Adrenal gland (tissue), 5 donors: ENCODE results near the gene OTUD3.

Experiments
- CTCF ChIP-seq, 6 experiments: fragments of 450-650 bp in 4 of 6; fragments of 200-600 bp in 2 of 6; sonication (generic) in 1 of 6; IDR thresholded peaks; 1 replicate in 5 of 6; 2 replicates in 1 of 6; pipeline versions ENCODE4 v1.5.1 to v1.8.0; 2016 to 2021; ENCODE audit warnings: antibody characterized with exemption in 6 of 6, mild to moderate bottlenecking in 2 of 6, moderate library complexity in 1 of 6
- POLR2A ChIP-seq, 2 donors: fragments of 450-650 bp; IDR thresholded peaks; one replicate each; pipeline ENCODE4 v1.6.1; 2017; ENCODE audit warnings: antibody characterized with exemption in 2 of 2, mild to moderate bottlenecking in 2 of 2, moderate library complexity in 1 of 2
- donor health status: DM: no; HTN: no; CAD: no.

DNA sequence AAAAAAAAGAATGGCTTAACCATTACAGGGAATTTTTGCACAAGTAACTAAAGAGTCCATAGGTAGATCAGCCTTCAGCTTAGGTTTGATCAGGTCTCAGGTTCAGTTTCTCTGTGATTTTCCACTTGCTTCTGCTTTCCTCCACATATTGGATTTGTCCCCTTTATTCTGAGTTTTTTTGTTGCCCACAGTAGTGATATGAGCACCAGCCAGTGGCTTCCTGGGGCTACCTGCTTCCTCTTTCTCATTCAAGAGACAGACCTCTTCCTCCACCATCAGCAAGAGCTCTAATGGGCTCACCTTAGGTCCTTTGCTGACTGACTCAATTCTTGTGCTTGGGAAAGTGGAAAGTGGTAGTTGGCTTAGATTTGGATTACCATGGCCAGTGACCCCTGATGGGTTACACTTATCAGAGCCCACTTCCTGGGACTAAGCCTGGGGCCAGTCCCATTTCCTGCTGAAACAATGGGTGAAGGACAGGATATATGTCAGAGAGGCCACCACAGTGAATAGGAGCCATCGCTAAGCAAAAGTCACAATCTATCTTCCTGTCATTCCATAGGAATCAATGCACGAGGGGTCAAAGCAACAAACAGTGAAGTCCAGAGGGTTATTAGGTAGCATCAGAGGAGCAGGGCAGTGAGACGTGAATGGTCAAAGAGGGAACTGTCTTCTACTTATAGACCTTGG, 54.0 kb downstream of the OTUD3 start:
- no peak for TF ChIP-seq CTCF (IDR thresholded peaks at IDR 0.05)
- no peak for TF ChIP-seq POLR2A (IDR thresholded peaks at IDR 0.05)
